CD14-positive monocyte (primary cell): ENCODE data around the gene CCDC107. TPM values are rescaled to one million over a fixed set of nuclear protein-coding genes. Genes with fewer than 3 reads are reported as not detected.

Experiments
- DNase-seq, 3 donors: peaks; one replicate each; pipeline ENCODE4 v3.0.0-alpha.2; 2011 to 2022
- H2AFZ ChIP-seq: 2 replicates; pipeline ENCODE4 v1.6.0; 2012; ENCODE audit warnings: mild to moderate bottlenecking, low read depth, low read length, inconsistent platforms; ENCODE audit not compliant: insufficient read depth, poor library complexity, severe bottlenecking
- H3K27ac ChIP-seq, 2 donors: 1 replicate in 1 of 2; 2 replicates in 1 of 2; pipeline ENCODE4 v1.5.1; 2012 to 2013; ENCODE audit warnings: low read length in 2 of 2, control low read depth in 1 of 2, inconsistent platforms in 1 of 2, low read depth in 1 of 2, mild to moderate bottlenecking in 1 of 2
- H3K27me3 ChIP-seq, 2 donors: one replicate each; pipeline versions ENCODE4 v1.6.0 to v1.6.1; 2011 to 2013; ENCODE audit warnings: low read length in 2 of 2; ENCODE audit not compliant: control insufficient read depth in 2 of 2, insufficient read depth in 2 of 2
- H3K36me3 ChIP-seq, 2 donors: replicated peaks in 1 of 2; 1 replicate in 1 of 2; 2 replicates in 1 of 2; pipeline versions ENCODE4 v1.5.1 to v1.6.1; 2012 to 2013; ENCODE audit warnings: low read length in 2 of 2, control low read depth in 1 of 2, inconsistent platforms in 1 of 2, mild to moderate bottlenecking in 1 of 2; ENCODE audit not compliant: insufficient read depth in 2 of 2, control insufficient read depth in 1 of 2
- H3K4me1 ChIP-seq, 2 donors: 1 replicate in 1 of 2; 2 replicates in 1 of 2; pipeline versions ENCODE4 v1.5.1 to v1.6.1; 2012 to 2013; ENCODE audit warnings: low read length in 2 of 2, control low read depth in 1 of 2, inconsistent platforms in 1 of 2, mild to moderate bottlenecking in 1 of 2, moderate library complexity in 1 of 2; ENCODE audit not compliant: insufficient read depth in 2 of 2, control insufficient read depth in 1 of 2
- H3K4me2 ChIP-seq: replicated peaks from 2 replicates; pipeline ENCODE3; 2012; ENCODE audit warnings: low read length, moderate library complexity, mild to moderate bottlenecking; ENCODE audit not compliant: poor library complexity, severe bottlenecking; ENCODE audit errors: extremely low read depth
- H3K4me3 ChIP-seq, 3 experiments: fragments of 200-600 bp in 1 of 3; sonication (generic) in 1 of 3; replicated peaks in 1 of 3; 1 replicate in 2 of 3; 2 replicates in 1 of 3; pipeline ENCODE4 v1.5.1; 2011 to 2013; ENCODE audit warnings: low read length in 3 of 3, mild to moderate bottlenecking in 3 of 3, control low read depth in 2 of 3, low read depth in 2 of 3, inconsistent platforms in 1 of 3, moderate library complexity in 1 of 3
- H3K79me2 ChIP-seq: 2 replicates; pipeline ENCODE4 v1.6.0; 2012; ENCODE audit warnings: mild to moderate bottlenecking, control low read depth, inconsistent platforms, low read length, moderate library complexity; ENCODE audit not compliant: insufficient read depth
- H3K9ac ChIP-seq: 2 replicates; pipeline ENCODE4 v1.6.0; 2017; ENCODE audit warnings: low read length, mild to moderate bottlenecking; ENCODE audit not compliant: insufficient read depth, poor library complexity, severe bottlenecking
- H3K9me3 ChIP-seq, 2 donors: replicated peaks in 1 of 2; 1 replicate in 1 of 2; 2 replicates in 1 of 2; pipeline versions ENCODE4 v1.5.1 to v1.6.1; 2012 to 2013; ENCODE audit warnings: low read length in 2 of 2, control low read depth in 1 of 2; ENCODE audit not compliant: control insufficient read depth in 1 of 2, insufficient read depth in 1 of 2
- H4K20me1 ChIP-seq: 2 replicates; pipeline ENCODE4 v1.6.0; 2012; ENCODE audit warnings: mild to moderate bottlenecking, low read length, control low read depth, moderate library complexity; ENCODE audit not compliant: insufficient read depth
- H3K27ac Mint-ChIP-seq, 7 donors: one replicate each; pipeline ENCODE4 v1.8.0; 2020; ENCODE audit warnings: mild to moderate bottlenecking in 7 of 7, mixed read lengths in 7 of 7, moderate library complexity in 6 of 7, inconsistent platforms in 2 of 7
- H3K27me3 Mint-ChIP-seq, 3 donors: one replicate each; pipeline ENCODE4 v1.8.0; 2021 to 2022; ENCODE audit warnings: low read depth in 3 of 3, mild to moderate bottlenecking in 3 of 3, mixed read lengths in 3 of 3, moderate library complexity in 3 of 3, inconsistent platforms in 1 of 3
- H3K36me3 Mint-ChIP-seq, 2 donors: one replicate each; pipeline ENCODE4 v1.8.0; 2020; ENCODE audit warnings: mixed read lengths in 2 of 2, inconsistent platforms in 1 of 2, mild to moderate bottlenecking in 1 of 2
- H3K4me1 Mint-ChIP-seq: one replicate; pipeline ENCODE4 v1.8.0; 2020; ENCODE audit warnings: mild to moderate bottlenecking, mixed read lengths
- H3K4me3 Mint-ChIP-seq, 2 donors: one replicate each; pipeline ENCODE4 v1.8.0; 2020; ENCODE audit warnings: mild to moderate bottlenecking in 2 of 2, mixed read lengths in 2 of 2, moderate library complexity in 1 of 2
- H3K9me3 Mint-ChIP-seq, 7 donors: one replicate each; pipeline ENCODE4 v1.8.0; 2020 to 2022; ENCODE audit warnings: mixed read lengths in 7 of 7, mild to moderate bottlenecking in 6 of 7, moderate library complexity in 6 of 7, inconsistent platforms in 2 of 7
- CTCF ChIP-seq: fragments of 200-600 bp; IDR thresholded peaks from one replicate; pipeline ENCODE4 v1.8.0; 2022; ENCODE audit warnings: antibody characterized with exemption, mild to moderate bottlenecking
- WGBS: methylation state at CpG from one replicate; pipeline ENCODE4 v1.1.5; 2013; ENCODE audit warnings: missing lambda C conversion rate; ENCODE audit not compliant: insufficient coverage; 5-methylcytosine and 5-hydroxymethylcytosine counted together
- intact Hi-C, 2 donors: fragments of 100-400 bp; cut with micrococcal nuclease; formaldehyde crosslinking; loops; one replicate each; pipeline versions ENCODE4 v1.15.0 to v1.15.1; 2023
- polyA plus RNA-seq, 3 donors: library from polyadenylated mRNA; depleted of rRNA in 1 of 3; unstranded in 2 of 3; stranded (reverse) in 1 of 3; fragments of 300-500 nt in 2 of 3; fragments of >200 nt in 1 of 3; fragmentation: Illumina TruSeq in 2 of 3; gene quantifications; 1 replicate in 2 of 3; 2 replicates in 1 of 3; pipeline ENCODE4 v1.2.3, GENCODE V29; 2012 to 2021

The CCDC107 gene
- polyA plus RNA-seq, 3 donors: 17.2 to 32.6 (median 23.2) TPM

- no peak for TF ChIP-seq CTCF
- DNase-seq: no peak
- H3K4me1 ChIP-seq: peaks cover 12 to 13% of the 10 kb centered on the region in 2 donors
- no peak within 1 kb of the TSS for H3K27ac ChIP-seq
- H3K4me2 ChIP-seq: no peak within 1 kb of the TSS
- H2AFZ ChIP-seq: no peak within 1 kb of the TSS
- no peaks in the 10 kb centered on the region for H4K20me1 ChIP-seq
- intact Hi-C loops: no loop called here
- Mint-ChIP-seq H3K36me3 (peaks cover 0 to 5% of the 10 kb centered on the region in 2 donors), H3K9me3 (peaks cover 0 to 5% (median 2%) of the 10 kb centered on the region in 7 donors), H3K27ac (peak within 1 kb of the TSS in 1 of 7 donors; percentile 46), H3K27me3 (peaks cover 24 to 37% (median 31%) of the 10 kb centered on the region in 3 donors), H3K4me3 (peak within 1 kb of the TSS; percentile 39 to 53), H3K4me1 (peaks cover 10% of the 10 kb centered on the region)
- H3K9me3 ChIP-seq: no peaks in the 10 kb centered on the region
- H3K27me3 ChIP-seq: peaks cover 7 to 27% of the 10 kb centered on the region in 2 donors
- H3K9ac ChIP-seq: no peak within 1 kb of the TSS
- no peaks in the 10 kb centered on the region for H3K79me2 ChIP-seq
- 83% methylated on average over 7 of the region's 10 CpGs for WGBS
- H3K36me3 ChIP-seq: no peaks in the 10 kb centered on the region
- H3K4me3 ChIP-seq: no peak within 1 kb of the TSS
These were observed 15.3 kb downstream of the CCDC107 start, which contains the start of gene CA9 for GRCh38 chr9:35673132-35674024. Gene CA9 (plus strand): TSS chr9:35673928. CDS start chr9:35673960, 32 bp downstream.

- H3K4me2 ChIP-seq: no peak overlapping the region
- 80% methylated on average over 1 of the region's 3 CpGs for WGBS
These were observed 15.9 kb downstream of the CCDC107 start for GRCh38 chr9:35674025-35674361.

More at GRCh38 chr9:35674025-35674361, 15.9 kb downstream of the CCDC107 start:
- no peak overlapping the region for H2AFZ ChIP-seq
- Mint-ChIP-seq H3K27me3 (peaks cover 24 to 37% (median 31%) of the 10 kb centered on the region in 3 donors), H3K36me3 (peaks cover 0 to 5% of the 10 kb centered on the region in 2 donors), H3K9me3 (peaks cover 0 to 5% (median 2%) of the 10 kb centered on the region in 7 donors), H3K4me1 (peaks cover 10% of the 10 kb centered on the region), H3K4me3 (no peak overlapping the region), H3K27ac (no peak overlapping the region)
- TF ChIP-seq CTCF: no peak
- H3K27ac ChIP-seq: no peak overlapping the region
- H3K9ac ChIP-seq: no peak overlapping the region
- H3K36me3 ChIP-seq: no peaks in the 10 kb centered on the region
- intact Hi-C loops: no loop called here
- H3K4me1 ChIP-seq: peaks cover 12 to 13% of the 10 kb centered on the region in 2 donors
- H3K79me2 ChIP-seq: no peaks in the 10 kb centered on the region
- no peak overlapping the region for H3K4me3 ChIP-seq
- no peaks in the 10 kb centered on the region for H4K20me1 ChIP-seq
- peaks cover 7 to 27% of the 10 kb centered on the region in 2 donors for H3K27me3 ChIP-seq
- H3K9me3 ChIP-seq: no peaks in the 10 kb centered on the region
- no peak for DNase-seq
